ENCODE data around the gene KCNN1.

DNA sequence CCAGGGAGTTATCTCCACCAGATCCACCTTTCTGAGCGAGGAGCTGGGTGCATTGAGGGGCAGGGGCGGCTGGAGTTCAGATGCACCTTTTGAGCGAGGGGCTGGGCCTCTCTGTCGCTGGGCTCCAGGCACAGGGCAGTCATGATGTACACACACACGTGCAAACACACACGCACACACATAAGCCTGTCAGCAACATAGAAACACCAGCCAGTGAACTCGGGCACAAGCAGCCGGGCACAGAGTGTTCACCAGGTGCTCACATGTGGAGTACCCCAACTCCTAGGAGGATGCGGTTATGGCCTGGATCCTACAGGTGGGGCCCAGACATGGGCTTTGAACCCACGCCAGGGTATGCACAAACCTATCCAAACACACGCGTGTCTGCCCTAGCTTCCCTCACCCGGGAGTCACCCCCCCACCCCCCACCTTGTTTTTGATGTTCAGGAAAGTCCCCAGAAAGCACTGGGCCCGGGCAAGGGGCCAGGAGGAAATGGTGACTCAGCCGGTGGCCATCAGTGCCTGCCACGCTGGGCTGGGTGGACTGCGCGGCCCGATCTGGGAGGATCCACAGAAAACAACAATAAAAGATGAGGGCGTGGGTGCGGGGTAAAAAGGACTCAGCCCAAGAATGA lies 54.3 kb downstream of the KCNN1 start:
- no peak for TF ChIP-seq ZFP3 (CRISPR knock-in tag; IDR thresholded peaks at IDR 0.05)
- no peak for TF ChIP-seq ZNF565 (CRISPR knock-in tag; conservative IDR thresholded peaks at IDR 0.05; ENCODE audit: low read depth)
- no peak for TF ChIP-seq PPARA (CRISPR knock-in tag; IDR thresholded peaks at IDR 0.05; ENCODE audit: borderline replicate concordance)
- TF ChIP-seq ZNF8 (CRISPR knock-in tag; IDR thresholded peaks at IDR 0.05), result no peak
- no peak for TF ChIP-seq BACH2 (CRISPR knock-in tag; IDR thresholded peaks at IDR 0.05; ENCODE audit: borderline replicate concordance)
- TF ChIP-seq, protein P1, sequence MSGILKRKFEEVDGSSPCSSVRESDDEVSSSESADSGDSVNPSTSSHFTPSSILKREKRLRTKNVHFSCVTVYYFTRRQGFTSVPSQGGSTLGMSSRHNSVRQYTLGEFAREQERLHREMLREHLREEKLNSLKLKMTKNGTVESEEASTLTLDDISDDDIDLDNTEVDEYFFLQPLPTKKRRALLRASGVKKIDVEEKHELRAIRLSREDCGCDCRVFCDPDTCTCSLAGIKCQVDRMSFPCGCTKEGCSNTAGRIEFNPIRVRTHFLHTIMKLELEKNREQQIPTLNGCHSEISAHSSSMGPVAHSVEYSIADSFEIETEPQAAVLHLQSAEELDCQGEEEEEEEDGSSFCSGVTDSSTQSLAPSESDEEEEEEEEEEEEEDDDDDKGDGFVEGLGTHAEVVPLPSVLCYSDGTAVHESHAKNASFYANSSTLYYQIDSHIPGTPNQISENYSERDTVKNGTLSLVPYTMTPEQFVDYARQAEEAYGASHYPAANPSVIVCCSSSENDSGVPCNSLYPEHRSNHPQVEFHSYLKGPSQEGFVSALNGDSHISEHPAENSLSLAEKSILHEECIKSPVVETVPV (CRISPR knock-in tag; IDR thresholded peaks at IDR 0.05), result no peak
- no peak for TF ChIP-seq TOX (CRISPR knock-in tag; IDR thresholded peaks at IDR 0.05; ENCODE audit: borderline replicate concordance)
- TF ChIP-seq, protein P2, sequence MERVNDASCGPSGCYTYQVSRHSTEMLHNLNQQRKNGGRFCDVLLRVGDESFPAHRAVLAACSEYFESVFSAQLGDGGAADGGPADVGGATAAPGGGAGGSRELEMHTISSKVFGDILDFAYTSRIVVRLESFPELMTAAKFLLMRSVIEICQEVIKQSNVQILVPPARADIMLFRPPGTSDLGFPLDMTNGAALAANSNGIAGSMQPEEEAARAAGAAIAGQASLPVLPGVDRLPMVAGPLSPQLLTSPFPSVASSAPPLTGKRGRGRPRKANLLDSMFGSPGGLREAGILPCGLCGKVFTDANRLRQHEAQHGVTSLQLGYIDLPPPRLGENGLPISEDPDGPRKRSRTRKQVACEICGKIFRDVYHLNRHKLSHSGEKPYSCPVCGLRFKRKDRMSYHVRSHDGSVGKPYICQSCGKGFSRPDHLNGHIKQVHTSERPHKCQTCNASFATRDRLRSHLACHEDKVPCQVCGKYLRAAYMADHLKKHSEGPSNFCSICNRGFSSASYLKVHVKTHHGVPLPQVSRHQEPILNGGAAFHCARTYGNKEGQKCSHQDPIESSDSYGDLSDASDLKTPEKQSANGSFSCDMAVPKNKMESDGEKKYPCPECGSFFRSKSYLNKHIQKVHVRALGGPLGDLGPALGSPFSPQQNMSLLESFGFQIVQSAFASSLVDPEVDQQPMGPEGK (CRISPR knock-in tag; IDR thresholded peaks at IDR 0.05; ENCODE audit: borderline replicate concordance), result no peak; the same call in 1 of the 2 replicates
- no peak for TF ChIP-seq ZFP30 (CRISPR knock-in tag; IDR thresholded peaks at IDR 0.05)
- TF ChIP-seq ZNF70 (CRISPR knock-in tag; IDR thresholded peaks at IDR 0.05), result no peak
- no peak for TF ChIP-seq CSDC2 (CRISPR knock-in tag; IDR thresholded peaks at IDR 0.05)
- TF ChIP-seq ZC3H10 (CRISPR knock-in tag; IDR thresholded peaks at IDR 0.05), result no peak
- no peak for TF ChIP-seq GLIS3 (CRISPR knock-in tag; IDR thresholded peaks at IDR 0.05)
- no peak for TF ChIP-seq RARB (CRISPR knock-in tag; IDR thresholded peaks at IDR 0.05)

Data from SK-N-SH treated with all-trans-retinoic acid at 6 μM for 48 hours (cell line).